ENCODE data around the gene MVB12B.

GRCh38 chr9:126336736-126337325 lies 10.2 kb downstream of the MVB12B start:
- no peak for TF ChIP-seq EP300 (conservative IDR thresholded peaks at IDR 0.05; ENCODE audit: poor library complexity, severe bottlenecking)
- TF ChIP-seq, protein P1, sequence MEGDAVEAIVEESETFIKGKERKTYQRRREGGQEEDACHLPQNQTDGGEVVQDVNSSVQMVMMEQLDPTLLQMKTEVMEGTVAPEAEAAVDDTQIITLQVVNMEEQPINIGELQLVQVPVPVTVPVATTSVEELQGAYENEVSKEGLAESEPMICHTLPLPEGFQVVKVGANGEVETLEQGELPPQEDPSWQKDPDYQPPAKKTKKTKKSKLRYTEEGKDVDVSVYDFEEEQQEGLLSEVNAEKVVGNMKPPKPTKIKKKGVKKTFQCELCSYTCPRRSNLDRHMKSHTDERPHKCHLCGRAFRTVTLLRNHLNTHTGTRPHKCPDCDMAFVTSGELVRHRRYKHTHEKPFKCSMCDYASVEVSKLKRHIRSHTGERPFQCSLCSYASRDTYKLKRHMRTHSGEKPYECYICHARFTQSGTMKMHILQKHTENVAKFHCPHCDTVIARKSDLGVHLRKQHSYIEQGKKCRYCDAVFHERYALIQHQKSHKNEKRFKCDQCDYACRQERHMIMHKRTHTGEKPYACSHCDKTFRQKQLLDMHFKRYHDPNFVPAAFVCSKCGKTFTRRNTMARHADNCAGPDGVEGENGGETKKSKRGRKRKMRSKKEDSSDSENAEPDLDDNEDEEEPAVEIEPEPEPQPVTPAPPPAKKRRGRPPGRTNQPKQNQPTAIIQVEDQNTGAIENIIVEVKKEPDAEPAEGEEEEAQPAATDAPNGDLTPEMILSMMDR (IDR thresholded peaks at IDR 0.05; ENCODE audit: poor library complexity, severe bottlenecking) = no peak
- TF ChIP-seq, protein P2, sequence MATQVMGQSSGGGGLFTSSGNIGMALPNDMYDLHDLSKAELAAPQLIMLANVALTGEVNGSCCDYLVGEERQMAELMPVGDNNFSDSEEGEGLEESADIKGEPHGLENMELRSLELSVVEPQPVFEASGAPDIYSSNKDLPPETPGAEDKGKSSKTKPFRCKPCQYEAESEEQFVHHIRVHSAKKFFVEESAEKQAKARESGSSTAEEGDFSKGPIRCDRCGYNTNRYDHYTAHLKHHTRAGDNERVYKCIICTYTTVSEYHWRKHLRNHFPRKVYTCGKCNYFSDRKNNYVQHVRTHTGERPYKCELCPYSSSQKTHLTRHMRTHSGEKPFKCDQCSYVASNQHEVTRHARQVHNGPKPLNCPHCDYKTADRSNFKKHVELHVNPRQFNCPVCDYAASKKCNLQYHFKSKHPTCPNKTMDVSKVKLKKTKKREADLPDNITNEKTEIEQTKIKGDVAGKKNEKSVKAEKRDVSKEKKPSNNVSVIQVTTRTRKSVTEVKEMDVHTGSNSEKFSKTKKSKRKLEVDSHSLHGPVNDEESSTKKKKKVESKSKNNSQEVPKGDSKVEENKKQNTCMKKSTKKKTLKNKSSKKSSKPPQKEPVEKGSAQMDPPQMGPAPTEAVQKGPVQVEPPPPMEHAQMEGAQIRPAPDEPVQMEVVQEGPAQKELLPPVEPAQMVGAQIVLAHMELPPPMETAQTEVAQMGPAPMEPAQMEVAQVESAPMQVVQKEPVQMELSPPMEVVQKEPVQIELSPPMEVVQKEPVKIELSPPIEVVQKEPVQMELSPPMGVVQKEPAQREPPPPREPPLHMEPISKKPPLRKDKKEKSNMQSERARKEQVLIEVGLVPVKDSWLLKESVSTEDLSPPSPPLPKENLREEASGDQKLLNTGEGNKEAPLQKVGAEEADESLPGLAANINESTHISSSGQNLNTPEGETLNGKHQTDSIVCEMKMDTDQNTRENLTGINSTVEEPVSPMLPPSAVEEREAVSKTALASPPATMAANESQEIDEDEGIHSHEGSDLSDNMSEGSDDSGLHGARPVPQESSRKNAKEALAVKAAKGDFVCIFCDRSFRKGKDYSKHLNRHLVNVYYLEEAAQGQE (IDR thresholded peaks at IDR 0.05; ENCODE audit: borderline replicate concordance) = no peak
- no peak for TF ChIP-seq EZH2 (IDR thresholded peaks at IDR 0.05; ENCODE audit: borderline replicate concordance, insufficient read depth, low read length, poor library complexity, severe bottlenecking)
- no peak for TF ChIP-seq POLR2AphosphoS5 (IDR thresholded peaks at IDR 0.05)
- no peak for TF ChIP-seq TAF1 (IDR thresholded peaks at IDR 0.05; ENCODE audit: low read depth)
- no peak for TF ChIP-seq RAD21 (conservative IDR thresholded peaks at IDR 0.05)
